ENCODE measurements around the gene COX7B.

Gene COX7B

GRCh38 chrX:77945910-77946545 lies 46.8 kb downstream of the COX7B start:
- DNase-seq, result no peak

- DNase-seq, result no peak
These were observed 47.3 kb downstream of the COX7B start for GRCh38 chrX:77946571-77946970.

- DNase-seq, result no peak
These were observed 50.6 kb downstream of the COX7B start for GRCh38 chrX:77949840-77950239.

GRCh38 chrX:77952173-77952572 lies 52.9 kb downstream of the COX7B start:
- no peak for DNase-seq

GRCh38 chrX:77953302-77953701 lies 54.0 kb downstream of the COX7B start:
- DNase-seq, result no peak

GRCh38 chrX:77953708-77954107 lies 54.4 kb downstream of the COX7B start:
- no peak for DNase-seq

Data from T-helper 1 cell (primary cell).